HEK293T (cell line): ENCODE measurements around the gene CEP97.

Source experiments
- CTCF ChIA-PET: fragments of 350-600 bp; formaldehyde crosslinking; extraction: SDS; loops from one replicate; lab custom pipeline; 2021; ENCODE audit warnings: antibody characterized with exemption, inconsistent platforms; lab: Yijun Ruan, JAX
- POLR2A ChIA-PET: fragments of 350-600 bp; formaldehyde crosslinking; extraction: SDS; loops from one replicate; lab custom pipeline; 2020; ENCODE audit warnings: antibody characterized with exemption, inconsistent platforms; lab: Yijun Ruan, JAX
- DNase-seq: peaks from one replicate; pipeline ENCODE4 v3.0.0; 2012; ENCODE audit warnings: mixed read lengths; ENCODE audit errors: extremely low spot score
- ARNT ChIP-seq: fragments of 450-650 bp; IDR thresholded peaks from 2 replicates; pipeline ENCODE4 v1.6.1; 2017; ENCODE audit warnings: mild to moderate bottlenecking
- BHLHE40 ChIP-seq: fragments of 450-650 bp; IDR thresholded peaks from 2 replicates; pipeline ENCODE4 v1.6.1; 2016; ENCODE audit warnings: mild to moderate bottlenecking, moderate library complexity, borderline replicate concordance
- CTBP1 ChIP-seq: fragments of 450-650 bp; IDR thresholded peaks from 2 replicates; pipeline ENCODE4 v1.6.1; 2016; ENCODE audit warnings: borderline replicate concordance
- ELF4 ChIP-seq: fragments of 450-650 bp; IDR thresholded peaks from 2 replicates; pipeline ENCODE4 v1.6.1; 2017; ENCODE audit warnings: antibody characterized with exemption
- FOXA1 ChIP-seq: fragments of 450-650 bp; IDR thresholded peaks from 2 replicates; pipeline ENCODE4 v1.6.1; 2016; ENCODE audit warnings: mild to moderate bottlenecking
- FOXK2 ChIP-seq: fragments of 450-650 bp; IDR thresholded peaks from 2 replicates; pipeline ENCODE4 v1.6.1; 2016; ENCODE audit warnings: mild to moderate bottlenecking
- FOXM1 ChIP-seq: fragments of 450-650 bp; IDR thresholded peaks from 2 replicates; pipeline ENCODE4 v1.6.1; 2017; ENCODE audit warnings: mild to moderate bottlenecking, borderline replicate concordance
- HDGF ChIP-seq: fragments of 450-650 bp; IDR thresholded peaks from 2 replicates; pipeline ENCODE4 v1.6.1; 2017; ENCODE audit warnings: antibody characterized with exemption, borderline replicate concordance
- L3MBTL2 ChIP-seq: fragments of 450-650 bp; conservative IDR thresholded peaks from 2 replicates; pipeline ENCODE4 v1.6.1; 2016; ENCODE audit warnings: mild to moderate bottlenecking
- LEF1 ChIP-seq: fragments of 450-650 bp; IDR thresholded peaks from 2 replicates; pipeline ENCODE4 v1.6.1; 2017; ENCODE audit warnings: mild to moderate bottlenecking, borderline replicate concordance
- NFRKB ChIP-seq: fragments of 450-650 bp; IDR thresholded peaks from 2 replicates; pipeline ENCODE4 v1.6.1; 2016; ENCODE audit warnings: mild to moderate bottlenecking, moderate library complexity
- PKNOX1 ChIP-seq: fragments of 450-650 bp; IDR thresholded peaks from 2 replicates; pipeline ENCODE4 v1.6.1; 2016
- SP1 ChIP-seq: fragments of 450-650 bp; IDR thresholded peaks from 2 replicates; pipeline ENCODE4 v1.6.1; 2017
- SUZ12 ChIP-seq: fragments of 450-650 bp; IDR thresholded peaks from 2 replicates; pipeline ENCODE4 v1.6.1; 2016; ENCODE audit warnings: mild to moderate bottlenecking
- TARDBP ChIP-seq: fragments of 450-650 bp; IDR thresholded peaks from 2 replicates; pipeline ENCODE4 v1.6.1; 2016
- ZNF384 ChIP-seq: fragments of 450-650 bp; IDR thresholded peaks from 2 replicates; pipeline ENCODE4 v1.6.1; 2016

Gene CEP97

GRCh38 chr3:101720851-101721840 is 3.3 kb upstream of the CEP97 start:
- CTCF ChIA-PET, result no interaction called here

GRCh38 chr3:101722394-101723173 is 1.8 kb upstream of the CEP97 start:
- CTCF ChIA-PET, result no interaction called here
- TF ChIP-seq PKNOX1, result no peak
- TF ChIP-seq LEF1, result no peak
- no peak for TF ChIP-seq HDGF
- TF ChIP-seq SUZ12, result no peak
- no peak for TF ChIP-seq ARNT
- TF ChIP-seq FOXK2, result no peak
- TF ChIP-seq BHLHE40, result no peak
- TF ChIP-seq NFRKB, result no peak
- no peak for TF ChIP-seq CTBP1
- TF ChIP-seq ZNF384, result no peak
- TF ChIP-seq L3MBTL2, result no peak
- no peak for TF ChIP-seq FOXA1
- TF ChIP-seq SP1, result no peak
- no peak for DNase-seq
- POLR2A ChIA-PET, result no interaction called here

More at GRCh38 chr3:101720851-101721840, 3.3 kb upstream of the CEP97 start:
- DNase-seq, result no peak
- TF ChIP-seq CTBP1 (no peak), NFRKB (no peak), SUZ12 (no peak), ARNT (no peak), BHLHE40 (no peak), L3MBTL2 (no peak), HDGF (no peak), FOXK2 (no peak), FOXM1 (no peak)
- POLR2A ChIA-PET, result no interaction called here

GRCh38 chr3:101725194-101725889 is 928 bp downstream of the CEP97 start:
- peak; percentile 29 for DNase-seq
- CTCF ChIA-PET, result no interaction called here

GRCh38 chr3:101725890-101726275 is 1.5 kb downstream of the CEP97 start:
- TF ChIP-seq ELF4 (no peak), FOXM1 (no peak), NFRKB (no peak), HDGF (no peak)
- no peak for DNase-seq
- CTCF ChIA-PET, result no interaction called here
- POLR2A ChIA-PET, result interaction anchor here (1.9 kb wide), 2 partner anchors 35 to 39 kb away, joined by 6 to 15 read pairs; partner anchors contain the start of gene RPL24

More at GRCh38 chr3:101725194-101725889, 928 bp downstream of the CEP97 start:
- POLR2A ChIA-PET, result interaction anchor here (1.3 to 1.9 kb wide), 8 partner anchors 10 to 150 kb away, joined by 5 to 15 read pairs (median 8); partner anchors contain the start of genes NXPE3 and RPL24
- no peak for TF ChIP-seq FOXK2
- no peak for TF ChIP-seq LEF1
- TF ChIP-seq SP1, result no peak
- no peak for TF ChIP-seq PKNOX1
- no peak for TF ChIP-seq CTBP1
- no peak for TF ChIP-seq ARNT
- TF ChIP-seq BHLHE40, result no peak
- TF ChIP-seq FOXA1, result no peak
- TF ChIP-seq L3MBTL2, result no peak

- DNase-seq, result no peak
- CTCF ChIA-PET, result no interaction called here
- no peak for TF ChIP-seq NFRKB
- no peak for TF ChIP-seq FOXK2
- no peak for TF ChIP-seq SUZ12
- TF ChIP-seq ELF4, result no peak
- TF ChIP-seq FOXM1, result no peak
- no peak for TF ChIP-seq TARDBP
- no peak for TF ChIP-seq L3MBTL2
- TF ChIP-seq SP1, result no peak
- TF ChIP-seq ARNT, result no peak
- no peak for TF ChIP-seq FOXA1
- TF ChIP-seq HDGF, result no peak
- no peak for TF ChIP-seq LEF1
- TF ChIP-seq CTBP1, result no peak
- no peak for TF ChIP-seq PKNOX1
- no peak for TF ChIP-seq BHLHE40
- no peak for TF ChIP-seq ZNF384
- POLR2A ChIA-PET, result no interaction called here
These were observed 5.2 kb downstream of the CEP97 start for GRCh38 chr3:101729586-101729985.
